ENCODE measurements around the gene CCNG1. TPM values are rescaled to one million over a fixed set of nuclear protein-coding genes. Genes with fewer than 3 reads are reported as not detected.
A peak's percentile ranks its signal among the peaks of the same experiment; 100 is the strongest.
"Not testable (repeated sequence)": the region's sequence is repeated elsewhere in the genome, so short reads cannot be mapped to it uniquely, and the experiment has no call there.

The CCNG1 gene
- total and polyA plus RNA-seq, 7 experiments from 2014 or later: 86.0 to 154 (median 143) TPM

DNA sequence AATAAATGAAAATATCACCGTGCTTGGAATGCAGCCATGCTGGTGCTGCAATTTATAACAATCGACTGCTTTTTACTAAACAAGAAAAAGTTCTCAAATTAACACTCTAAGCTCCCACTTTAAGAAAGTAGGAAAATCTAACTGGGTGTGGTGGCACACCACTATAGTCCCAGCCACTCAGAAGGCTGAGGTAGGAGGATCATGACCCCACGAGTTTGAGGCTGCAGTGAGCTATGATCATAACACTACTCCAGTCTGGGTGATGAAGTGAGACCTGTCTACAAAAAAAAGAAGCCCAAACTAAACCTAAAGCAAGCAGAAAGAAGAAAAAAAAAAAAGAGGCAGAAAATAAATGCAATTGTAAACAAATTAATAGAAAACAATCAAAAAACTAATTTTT, 10.5 kb downstream of the CCNG1 start:
- Mint-ChIP-seq H3K27ac (peak overlapping the region in 4 of 9 donors; percentile 40 to 79 (median 60)), H3K27me3 (no peaks in the 10 kb centered on the region), H3K4me3 (no peak overlapping the region), H3K9me3 (no peaks in the 10 kb centered on the region), H3K36me3 (peaks cover 0 to 45% (median 28%) of the 10 kb centered on the region in 5 donors), H3K4me1 (peaks cover 0 to 23% (median 17%) of the 10 kb centered on the region in 7 donors)
- Histone ChIP-seq H3K4me1 (ENCODE audit: control insufficient read depth in 2 of 2, insufficient read depth in 2 of 2, low read length in 2 of 2) (no peaks in the 10 kb centered on the region), H3K4me3 (ENCODE audit: low read length) (no peak overlapping the region), H3K27me3 (ENCODE audit: control insufficient read depth in 2 of 2, insufficient read depth in 2 of 2, low read length in 2 of 2) (no peaks in the 10 kb centered on the region), H3K27ac (ENCODE audit: low read depth, low read length) (no peak overlapping the region), H3K9me3 (ENCODE audit: control insufficient read depth in 2 of 3, low read length in 3 of 3) (no peaks in the 10 kb centered on the region), H3K36me3 (ENCODE audit: control insufficient read depth in 2 of 3, insufficient read depth in 3 of 3, low read length in 3 of 3) (peaks cover 0 to 44% (median 25%) of the 10 kb centered on the region in 3 experiments)
- ATAC-seq: no peak
- CTCF ChIA-PET: interaction anchor here (0.7 kb wide), 1 partner anchor 209 kb away, joined by 3 read pairs; no protein-coding TSS in a partner anchor
- POLR2A ChIA-PET: interaction anchor here (0.6 to 1.0 kb wide), 4 partner anchors 10 to 17 kb away, joined by 3 to 6 read pairs (median 4); no protein-coding TSS in a partner anchor
- no peak for DNase-seq
- intact Hi-C loops (cut with micrococcal nuclease): loop anchor here in 1 of 2 donors (1.0 kb wide), 1 partner anchor 8 kb away; no protein-coding TSS in a partner anchor

- CTCF ChIA-PET: no interaction called here
- no peak for ATAC-seq
- Histone ChIP-seq H3K4me3 (ENCODE audit: low read length) (no peak overlapping the region), H3K27me3 (ENCODE audit: control insufficient read depth in 2 of 2, insufficient read depth in 2 of 2, low read length in 2 of 2) (no peaks in the 10 kb centered on the region), H3K27ac (ENCODE audit: low read depth, low read length) (no peak overlapping the region), H3K4me1 (ENCODE audit: control insufficient read depth in 2 of 2, insufficient read depth in 2 of 2, low read length in 2 of 2) (no peaks in the 10 kb centered on the region), H3K36me3 (ENCODE audit: control insufficient read depth in 2 of 3, insufficient read depth in 3 of 3, low read length in 3 of 3) (peaks cover 1 to 38% (median 25%) of the 10 kb centered on the region in 3 experiments), H3K9me3 (ENCODE audit: control insufficient read depth in 2 of 3, low read length in 3 of 3) (no peaks in the 10 kb centered on the region)
- peaks cover 0 to 24% (median 17%) of the 10 kb centered on the region in 7 donors for H3K4me1 Mint-ChIP-seq
- peaks cover 0 to 46% (median 28%) of the 10 kb centered on the region in 5 donors for H3K36me3 Mint-ChIP-seq
- no peak for DNase-seq
- H3K27ac Mint-ChIP-seq: peak overlapping the region in 4 of 9 donors; percentile 32 to 79 (median 60)
- H3K4me3 Mint-ChIP-seq: no peak overlapping the region
- POLR2A ChIA-PET: interaction anchor here (1.0 to 1.6 kb wide), 2 partner anchors 10 to 11 kb away, joined by 3 to 5 read pairs; partner anchors contain the start of genes HMMR and NUDCD2
- no peaks in the 10 kb centered on the region for H3K9me3 Mint-ChIP-seq
- H3K27me3 Mint-ChIP-seq: no peaks in the 10 kb centered on the region
- intact Hi-C loops (cut with micrococcal nuclease): no loop called here
Measured at GRCh38 chr5:163448491-163448890, 11.1 kb downstream of the CCNG1 start.

GRCh38 chr5:163451489-163451888, 14.1 kb downstream of the CCNG1 start:
- CTCF ChIA-PET: no interaction called here
- intact Hi-C loops (cut with micrococcal nuclease): no loop called here

DNA sequence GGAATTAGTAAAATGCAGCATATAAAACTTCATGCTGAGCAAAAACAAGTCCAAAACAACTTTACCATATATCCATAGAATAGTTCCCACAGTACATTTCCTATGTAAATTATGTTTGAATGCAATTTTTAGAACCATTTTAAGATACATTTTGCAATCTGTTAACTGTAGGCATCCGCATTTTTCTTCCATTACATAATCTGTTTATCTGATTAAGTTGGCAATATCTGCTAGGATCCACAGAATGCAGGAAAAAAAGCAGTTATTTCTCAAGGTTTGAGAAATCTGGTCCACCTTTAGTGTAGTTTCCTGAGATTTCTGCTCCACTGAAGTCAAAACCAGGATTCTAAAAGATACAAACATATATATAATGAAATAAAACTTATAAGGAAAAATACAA, 16.3 kb downstream of the CCNG1 start:
- Mint-ChIP-seq H3K27ac (no peak overlapping the region), H3K4me3 (no peak overlapping the region), H3K27me3 (no peaks in the 10 kb centered on the region), H3K36me3 (peaks cover 9 to 48% (median 33%) of the 10 kb centered on the region in 5 donors), H3K9me3 (no peaks in the 10 kb centered on the region), H3K4me1 (peaks cover 12 to 38% (median 35%) of the 10 kb centered on the region in 7 donors)
- peaks cover 0 to 20% (median 11%) of the 10 kb centered on the region in 3 experiments for H3K36me3 ChIP-seq (ENCODE audit: control insufficient read depth in 2 of 3, insufficient read depth in 3 of 3, low read length in 3 of 3)
- peaks cover 0 to 3% of the 10 kb centered on the region in 2 donors for H3K4me1 ChIP-seq (ENCODE audit: control insufficient read depth in 2 of 2, insufficient read depth in 2 of 2, low read length in 2 of 2)
- no peak overlapping the region for H3K27ac ChIP-seq (ENCODE audit: low read depth, low read length)
- H3K9me3 ChIP-seq (ENCODE audit: control insufficient read depth in 2 of 3, low read length in 3 of 3): no peaks in the 10 kb centered on the region
- no peaks in the 10 kb centered on the region for H3K27me3 ChIP-seq (ENCODE audit: control insufficient read depth in 2 of 2, insufficient read depth in 2 of 2, low read length in 2 of 2)
- POLR2A ChIA-PET: interaction anchor here (9.7 kb wide), 1 partner anchor 52 kb away, joined by 238 read pairs; the partner anchor contains the start of gene MAT2B
- intact Hi-C loops (cut with micrococcal nuclease): no loop called here
- ATAC-seq (no peak), DNase-seq (no peak)
- H3K4me3 ChIP-seq (ENCODE audit: low read length): no peak overlapping the region
- CTCF ChIA-PET: interaction anchor here (0.6 to 1.5 kb wide), 2 partner anchors 12 to 51 kb away, joined by 3 to 4 read pairs; no protein-coding TSS in a partner anchor

More at GRCh38 chr5:163451489-163451888, 14.1 kb downstream of the CCNG1 start:
- ATAC-seq: no peak
- no peaks in the 10 kb centered on the region for H3K4me1 ChIP-seq (ENCODE audit: control insufficient read depth in 2 of 2, insufficient read depth in 2 of 2, low read length in 2 of 2)
- H3K4me3 ChIP-seq (ENCODE audit: low read length): no peak overlapping the region
- peaks cover 6 to 56% (median 45%) of the 10 kb centered on the region in 5 donors for H3K36me3 Mint-ChIP-seq
- no peaks in the 10 kb centered on the region for H3K9me3 ChIP-seq (ENCODE audit: control insufficient read depth in 2 of 3, low read length in 3 of 3)
- no peaks in the 10 kb centered on the region for H3K9me3 Mint-ChIP-seq
- no peaks in the 10 kb centered on the region for H3K27me3 ChIP-seq (ENCODE audit: control insufficient read depth in 2 of 2, insufficient read depth in 2 of 2, low read length in 2 of 2)
- H3K27me3 Mint-ChIP-seq: no peaks in the 10 kb centered on the region
- POLR2A ChIA-PET: interaction anchor here (2.0 kb wide), 1 partner anchor 8 kb away, joined by 6 read pairs; the partner anchor contains the start of genes HMMR and NUDCD2
- peak overlapping the region in 1 of 9 donors; percentile 23 for H3K27ac Mint-ChIP-seq
- H3K27ac ChIP-seq (ENCODE audit: low read depth, low read length): no peak overlapping the region
- peaks cover 7 to 41% (median 32%) of the 10 kb centered on the region in 7 donors for H3K4me1 Mint-ChIP-seq
- peaks cover 11 to 32% (median 12%) of the 10 kb centered on the region in 3 experiments for H3K36me3 ChIP-seq (ENCODE audit: control insufficient read depth in 2 of 3, insufficient read depth in 3 of 3, low read length in 3 of 3)
- no peak for DNase-seq
- no peak overlapping the region for H3K4me3 Mint-ChIP-seq

- ATAC-seq; intact Hi-C loops (cut with micrococcal nuclease); H3K4me1 ChIP-seq (ENCODE audit: control insufficient read depth in 2 of 2, insufficient read depth in 2 of 2, low read length in 2 of 2); H3K27me3 ChIP-seq (ENCODE audit: control insufficient read depth in 2 of 2, insufficient read depth in 2 of 2, low read length in 2 of 2); H3K9me3 ChIP-seq (ENCODE audit: control insufficient read depth in 2 of 3, low read length in 3 of 3); CTCF ChIA-PET; H3K27ac ChIP-seq (ENCODE audit: low read depth, low read length); H3K27me3 Mint-ChIP-seq; H3K9me3 Mint-ChIP-seq; DNase-seq; H3K4me3 ChIP-seq (ENCODE audit: low read length): not testable (repeated sequence)
- Mint-ChIP-seq H3K4me3 (peak overlapping the region in 1 of 10 donors; percentile 27), H3K4me1 (peaks cover 19 to 49% (median 41%) of the 10 kb centered on the region in 7 donors), H3K36me3 (peaks cover 9 to 35% (median 24%) of the 10 kb centered on the region in 5 donors), H3K27ac (peak overlapping the region in 6 of 9 donors; percentile 21 to 86 (median 72))
- POLR2A ChIA-PET: interaction anchor here (1.5 to 9.7 kb wide), 3 partner anchors 10 to 51 kb away, joined by 4 to 238 read pairs (median 7); partner anchors contain the start of gene MAT2B
- H3K36me3 ChIP-seq (ENCODE audit: control insufficient read depth in 2 of 3, insufficient read depth in 3 of 3, low read length in 3 of 3): peaks cover 0 to 20% (median 11%) of the 10 kb centered on the region in 3 experiments
Measured at GRCh38 chr5:163455406-163455805, 18.0 kb downstream of the CCNG1 start.

DNA sequence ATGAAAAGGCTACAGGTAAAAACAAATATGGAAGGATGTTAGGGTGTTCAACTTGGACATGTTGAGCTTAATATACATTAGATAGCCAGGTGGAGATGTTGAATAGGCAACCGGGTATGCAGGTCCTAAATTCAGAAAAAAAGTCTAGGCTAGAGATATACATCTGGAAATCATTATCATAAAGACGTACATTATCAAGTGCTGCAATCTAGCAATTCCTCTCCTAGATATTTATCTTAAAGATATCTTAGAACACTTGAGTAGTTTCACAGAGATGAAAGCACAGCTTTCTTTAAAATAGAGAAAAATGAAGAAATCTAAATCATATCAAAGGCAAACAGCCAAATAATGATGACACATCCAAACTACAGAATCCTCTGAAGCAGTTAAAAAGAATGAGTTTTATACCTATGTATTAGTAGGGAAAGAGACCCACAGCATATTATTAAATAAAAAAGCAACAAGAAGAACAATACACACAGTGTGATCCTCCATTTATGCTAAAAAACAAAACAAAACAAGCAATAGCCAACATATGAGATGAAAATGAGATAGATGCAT, 18.7 kb downstream of the CCNG1 start:
- POLR2A ChIA-PET: interaction anchor here (1.5 to 9.7 kb wide), 2 partner anchors 19 to 50 kb away, joined by 6 to 238 read pairs; partner anchors contain the start of genes CCNG1 and MAT2B
- no peaks in the 10 kb centered on the region for H3K27me3 ChIP-seq (ENCODE audit: control insufficient read depth in 2 of 2, insufficient read depth in 2 of 2, low read length in 2 of 2)
- peaks cover 5 to 12% of the 10 kb centered on the region in 2 donors for H3K4me1 ChIP-seq (ENCODE audit: control insufficient read depth in 2 of 2, insufficient read depth in 2 of 2, low read length in 2 of 2)
- Mint-ChIP-seq H3K27me3 (no peaks in the 10 kb centered on the region), H3K36me3 (peaks cover 9 to 30% (median 23%) of the 10 kb centered on the region in 5 donors), H3K27ac (peak overlapping the region in 5 of 9 donors; percentile 21 to 53 (median 41)), H3K4me3 (peak overlapping the region in 2 of 10 donors; percentile 5 to 47), H3K4me1 (peaks cover 19 to 56% (median 47%) of the 10 kb centered on the region in 7 donors), H3K9me3 (peaks cover 0 to 6% (median 0%) of the 10 kb centered on the region in 11 donors)
- CTCF ChIA-PET: no interaction called here
- intact Hi-C loops (cut with micrococcal nuclease): loop anchor here in 1 of 2 donors (1.0 kb wide), 1 partner anchor 9 kb away; no protein-coding TSS in a partner anchor
- no peak for DNase-seq
- H3K9me3 ChIP-seq (ENCODE audit: control insufficient read depth in 2 of 3, low read length in 3 of 3): no peaks in the 10 kb centered on the region
- no peak overlapping the region for H3K4me3 ChIP-seq (ENCODE audit: low read length)
- H3K27ac ChIP-seq (ENCODE audit: low read depth, low read length): no peak overlapping the region
- H3K36me3 ChIP-seq (ENCODE audit: control insufficient read depth in 2 of 3, insufficient read depth in 3 of 3, low read length in 3 of 3): peaks cover 0 to 20% (median 11%) of the 10 kb centered on the region in 3 experiments
- no peak for ATAC-seq

Measured in naive thymus-derived CD4-positive, alpha-beta T cell (primary cell).